ENCODE data around the gene TRAPPC13.

- TF ChIP-seq CTCF (IDR thresholded peaks at IDR 0.05 in 8 of 11, conservative IDR thresholded peaks at IDR 0.05 in 3 of 11) (no peak), POLR2A (IDR thresholded peaks at IDR 0.05) (no peak)
Measured at GRCh38 chr5:65707663-65708062, 82.8 kb downstream of the TRAPPC13 start.

Data from spleen (tissue), 7 donors.